ENCODE results near the gene TRABD2B. TPM values are rescaled to one million over a fixed set of nuclear protein-coding genes. Genes with fewer than 3 reads are reported as not detected.

TRABD2B gene
- polyA plus RNA-seq, 2 donors = 0.24 to 0.34 TPM

GRCh38 chr1:47837056-47837830 lies 159.9 kb downstream of the TRABD2B start:
- H3K36me3 ChIP-seq (ENCODE audit: control insufficient read depth in 2 of 2, insufficient read depth in 2 of 2, low read length in 1 of 2) = no peaks in the 10 kb centered on the region
- WGBS, 2 donors = 83% methylated on average over 13 of the region's 13 CpGs

GRCh38 chr1:47835409-47835808 lies 161.8 kb downstream of the TRABD2B start:
- Histone ChIP-seq H3K9me3 (ENCODE audit: control insufficient read depth in 2 of 2, insufficient read depth in 1 of 2, low read depth in 1 of 2, low read length in 1 of 2) (no peaks in the 10 kb centered on the region), H3K4me3 (ENCODE audit: low read depth in 1 of 2, low read length in 2 of 2) (no peak overlapping the region), H3K27me3 (ENCODE audit: control insufficient read depth in 1 of 2, insufficient read depth in 2 of 2, low read length in 2 of 2) (no peaks in the 10 kb centered on the region), H3K27ac (ENCODE audit: low read depth in 2 of 2, low read length in 1 of 2) (no peak overlapping the region), H3K36me3 (ENCODE audit: control insufficient read depth in 2 of 2, insufficient read depth in 2 of 2, low read length in 1 of 2) (no peaks in the 10 kb centered on the region), H3K4me1 (ENCODE audit: control insufficient read depth in 2 of 2, insufficient read depth in 2 of 2, low read length in 1 of 2) (peaks cover 3% of the 10 kb centered on the region in 2 donors)
- WGBS, 2 donors = 75 to 85% methylated on average over 2 of the region's 2 CpGs

More at GRCh38 chr1:47837056-47837830, 159.9 kb downstream of the TRABD2B start:
- Histone ChIP-seq H3K27ac (ENCODE audit: low read depth in 2 of 2, low read length in 1 of 2) (no peak overlapping the region), H3K27me3 (ENCODE audit: control insufficient read depth in 1 of 2, insufficient read depth in 2 of 2, low read length in 2 of 2) (no peaks in the 10 kb centered on the region), H3K4me1 (ENCODE audit: control insufficient read depth in 2 of 2, insufficient read depth in 2 of 2, low read length in 1 of 2) (peaks cover 3% of the 10 kb centered on the region in 2 donors), H3K9me3 (ENCODE audit: control insufficient read depth in 2 of 2, insufficient read depth in 1 of 2, low read depth in 1 of 2, low read length in 1 of 2) (no peaks in the 10 kb centered on the region), H3K4me3 (ENCODE audit: low read depth in 1 of 2, low read length in 2 of 2) (no peak overlapping the region)

- Histone ChIP-seq H3K4me1 (ENCODE audit: control insufficient read depth in 2 of 2, insufficient read depth in 2 of 2, low read length in 1 of 2) (peaks cover 0 to 3% of the 10 kb centered on the region in 2 donors), H3K27ac (ENCODE audit: low read depth in 2 of 2, low read length in 1 of 2) (no peak overlapping the region), H3K36me3 (ENCODE audit: control insufficient read depth in 2 of 2, insufficient read depth in 2 of 2, low read length in 1 of 2) (no peaks in the 10 kb centered on the region), H3K4me3 (ENCODE audit: low read depth in 1 of 2, low read length in 2 of 2) (no peak overlapping the region), H3K9me3 (ENCODE audit: control insufficient read depth in 2 of 2, insufficient read depth in 1 of 2, low read depth in 1 of 2, low read length in 1 of 2) (no peaks in the 10 kb centered on the region), H3K27me3 (ENCODE audit: control insufficient read depth in 1 of 2, insufficient read depth in 2 of 2, low read length in 2 of 2) (no peaks in the 10 kb centered on the region)
- WGBS, 2 donors = 53 to 55% methylated on average over 3 of the region's 3 CpGs
Measured at GRCh38 chr1:47834326-47834725, 162.9 kb downstream of the TRABD2B start.

GRCh38 chr1:47830641-47831333 lies 166.4 kb downstream of the TRABD2B start:
- no peaks in the 10 kb centered on the region for H3K36me3 ChIP-seq (ENCODE audit: control insufficient read depth in 2 of 2, insufficient read depth in 2 of 2, low read length in 1 of 2)
- H3K4me3 ChIP-seq (ENCODE audit: low read depth in 1 of 2, low read length in 2 of 2) = no peak overlapping the region
- H3K27me3 ChIP-seq (ENCODE audit: control insufficient read depth in 1 of 2, insufficient read depth in 2 of 2, low read length in 2 of 2) = no peaks in the 10 kb centered on the region
- H3K9me3 ChIP-seq (ENCODE audit: control insufficient read depth in 2 of 2, insufficient read depth in 1 of 2, low read depth in 1 of 2, low read length in 1 of 2) = no peaks in the 10 kb centered on the region
- H3K4me1 ChIP-seq (ENCODE audit: control insufficient read depth in 2 of 2, insufficient read depth in 2 of 2, low read length in 1 of 2) = peaks cover 0 to 3% of the 10 kb centered on the region in 2 donors
- H3K27ac ChIP-seq (ENCODE audit: low read depth in 2 of 2, low read length in 1 of 2) = peak overlapping the region; percentile 15 to 40
- 63 to 68% methylated on average over 13 of the region's 13 CpGs for WGBS, 2 donors

GRCh38 chr1:47830021-47830420 lies 167.2 kb downstream of the TRABD2B start:
- Histone ChIP-seq H3K4me3 (ENCODE audit: low read depth in 1 of 2, low read length in 2 of 2) (no peak overlapping the region), H3K4me1 (ENCODE audit: control insufficient read depth in 2 of 2, insufficient read depth in 2 of 2, low read length in 1 of 2) (peaks cover 0 to 5% of the 10 kb centered on the region in 2 donors), H3K36me3 (ENCODE audit: control insufficient read depth in 2 of 2, insufficient read depth in 2 of 2, low read length in 1 of 2) (no peaks in the 10 kb centered on the region), H3K9me3 (ENCODE audit: control insufficient read depth in 2 of 2, insufficient read depth in 1 of 2, low read depth in 1 of 2, low read length in 1 of 2) (no peaks in the 10 kb centered on the region), H3K27ac (ENCODE audit: low read depth in 2 of 2, low read length in 1 of 2) (no peak overlapping the region), H3K27me3 (ENCODE audit: control insufficient read depth in 1 of 2, insufficient read depth in 2 of 2, low read length in 2 of 2) (no peaks in the 10 kb centered on the region)
- 68 to 75% methylated on average over 4 of the region's 4 CpGs for WGBS, 2 donors

- Histone ChIP-seq H3K4me3 (ENCODE audit: low read depth in 1 of 2, low read length in 2 of 2) (no peak overlapping the region), H3K4me1 (ENCODE audit: control insufficient read depth in 2 of 2, insufficient read depth in 2 of 2, low read length in 1 of 2) (peaks cover 0 to 5% of the 10 kb centered on the region in 2 donors), H3K9me3 (ENCODE audit: control insufficient read depth in 2 of 2, insufficient read depth in 1 of 2, low read depth in 1 of 2, low read length in 1 of 2) (no peaks in the 10 kb centered on the region), H3K27ac (ENCODE audit: low read depth in 2 of 2, low read length in 1 of 2) (no peak overlapping the region), H3K36me3 (ENCODE audit: control insufficient read depth in 2 of 2, insufficient read depth in 2 of 2, low read length in 1 of 2) (no peaks in the 10 kb centered on the region), H3K27me3 (ENCODE audit: control insufficient read depth in 1 of 2, insufficient read depth in 2 of 2, low read length in 2 of 2) (no peaks in the 10 kb centered on the region)
- 78 to 85% methylated on average over 2 of the region's 2 CpGs for WGBS, 2 donors
Measured at GRCh38 chr1:47828978-47829377, 168.2 kb downstream of the TRABD2B start.

- no peak overlapping the region for H3K27ac ChIP-seq (ENCODE audit: low read depth in 2 of 2, low read length in 1 of 2)
- H3K36me3 ChIP-seq (ENCODE audit: control insufficient read depth in 2 of 2, insufficient read depth in 2 of 2, low read length in 1 of 2) = no peaks in the 10 kb centered on the region
- peaks cover 0 to 5% of the 10 kb centered on the region in 2 donors for H3K4me1 ChIP-seq (ENCODE audit: control insufficient read depth in 2 of 2, insufficient read depth in 2 of 2, low read length in 1 of 2)
- H3K4me3 ChIP-seq (ENCODE audit: low read depth in 1 of 2, low read length in 2 of 2) = no peak overlapping the region
- 49 to 62% methylated on average over 6 of the region's 6 CpGs for WGBS, 2 donors
- no peaks in the 10 kb centered on the region for H3K9me3 ChIP-seq (ENCODE audit: control insufficient read depth in 2 of 2, insufficient read depth in 1 of 2, low read depth in 1 of 2, low read length in 1 of 2)
- H3K27me3 ChIP-seq (ENCODE audit: control insufficient read depth in 1 of 2, insufficient read depth in 2 of 2, low read length in 2 of 2) = no peaks in the 10 kb centered on the region
Measured at GRCh38 chr1:47827109-47827508, 170.1 kb downstream of the TRABD2B start.

- Histone ChIP-seq H3K27me3 (ENCODE audit: control insufficient read depth in 1 of 2, insufficient read depth in 2 of 2, low read length in 2 of 2) (no peaks in the 10 kb centered on the region), H3K36me3 (ENCODE audit: control insufficient read depth in 2 of 2, insufficient read depth in 2 of 2, low read length in 1 of 2) (no peaks in the 10 kb centered on the region), H3K4me1 (ENCODE audit: control insufficient read depth in 2 of 2, insufficient read depth in 2 of 2, low read length in 1 of 2) (peaks cover 0 to 5% of the 10 kb centered on the region in 2 donors), H3K9me3 (ENCODE audit: control insufficient read depth in 2 of 2, insufficient read depth in 1 of 2, low read depth in 1 of 2, low read length in 1 of 2) (no peaks in the 10 kb centered on the region), H3K4me3 (ENCODE audit: low read depth in 1 of 2, low read length in 2 of 2) (no peak overlapping the region), H3K27ac (ENCODE audit: low read depth in 2 of 2, low read length in 1 of 2) (no peak overlapping the region)
- WGBS, 2 donors = 59 to 74% methylated on average over 8 of the region's 8 CpGs
Measured at GRCh38 chr1:47824716-47825115, 172.5 kb downstream of the TRABD2B start.

GRCh38 chr1:47824297-47824696 lies 172.9 kb downstream of the TRABD2B start:
- 79 to 89% methylated on average over 3 of the region's 3 CpGs for WGBS, 2 donors
- no peaks in the 10 kb centered on the region for H3K27me3 ChIP-seq (ENCODE audit: control insufficient read depth in 1 of 2, insufficient read depth in 2 of 2, low read length in 2 of 2)
- H3K4me1 ChIP-seq (ENCODE audit: control insufficient read depth in 2 of 2, insufficient read depth in 2 of 2, low read length in 1 of 2) = peaks cover 0 to 5% of the 10 kb centered on the region in 2 donors
- H3K27ac ChIP-seq (ENCODE audit: low read depth in 2 of 2, low read length in 1 of 2) = no peak overlapping the region
- no peaks in the 10 kb centered on the region for H3K36me3 ChIP-seq (ENCODE audit: control insufficient read depth in 2 of 2, insufficient read depth in 2 of 2, low read length in 1 of 2)
- H3K9me3 ChIP-seq (ENCODE audit: control insufficient read depth in 2 of 2, insufficient read depth in 1 of 2, low read depth in 1 of 2, low read length in 1 of 2) = no peaks in the 10 kb centered on the region
- no peak overlapping the region for H3K4me3 ChIP-seq (ENCODE audit: low read depth in 1 of 2, low read length in 2 of 2)
